B cell (primary cell): ENCODE results near the gene ZBED1.

Experiments used
- EZH2 ChIP-seq: IDR thresholded peaks from 2 replicates; pipeline ENCODE4 v1.6.1; 2012; ENCODE audit warnings: borderline replicate concordance, low read depth, mild to moderate bottlenecking, moderate library complexity, low read length; ENCODE audit not compliant: insufficient read depth, poor library complexity, severe bottlenecking
- TF ChIP-seq, protein P1 (sequence below): fragments of 200-600 bp; IDR thresholded peaks from one replicate; pipeline ENCODE4 v1.8.0; 2022; ENCODE audit warnings: antibody characterized with exemption, mild to moderate bottlenecking

DNA sequence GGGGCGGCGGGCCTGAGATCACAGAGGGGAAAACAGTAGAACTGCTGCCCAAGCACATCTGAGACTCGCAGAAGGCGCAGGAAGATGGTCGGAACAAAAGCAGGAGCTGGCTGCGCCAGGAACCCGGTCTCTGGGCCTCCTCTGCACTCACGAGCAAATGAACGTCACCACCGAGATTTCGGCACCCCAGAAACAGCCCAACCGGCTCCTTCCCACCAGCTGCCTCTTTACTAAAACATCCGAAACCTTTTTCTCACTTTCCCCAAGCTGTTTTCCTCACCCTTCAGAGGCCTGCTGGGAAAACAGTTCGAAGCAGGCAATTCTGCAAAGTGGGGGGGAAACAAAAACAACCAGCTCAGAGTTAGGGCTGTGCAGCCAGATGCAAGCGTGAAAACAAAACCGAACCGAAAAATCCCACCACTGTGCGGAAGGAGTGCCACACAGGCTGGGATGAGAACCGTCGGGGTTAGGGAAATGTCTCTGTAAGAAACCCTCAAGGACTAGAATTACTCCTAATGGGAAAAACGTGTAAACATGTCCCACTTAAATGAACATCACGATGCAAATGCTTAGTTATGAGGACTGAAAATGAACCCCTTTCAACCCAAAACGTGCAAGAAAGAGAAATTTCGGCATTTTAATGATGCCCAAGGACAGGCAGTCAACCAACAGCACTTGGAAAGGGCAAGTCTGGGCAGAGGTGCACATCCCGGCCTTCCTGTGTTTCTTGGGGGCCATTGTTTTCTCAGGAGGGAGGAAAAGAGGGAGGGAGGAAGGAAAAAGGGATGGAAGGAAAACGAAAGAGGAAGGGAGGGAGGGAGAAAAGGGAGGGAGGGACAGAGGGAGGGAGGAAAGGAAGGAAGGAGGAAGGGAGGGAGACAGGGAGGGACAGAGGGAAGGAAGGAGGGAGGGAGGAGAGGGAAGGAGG is 15.8 kb downstream of the ZBED1 start:
- TF ChIP-seq, protein P1, sequence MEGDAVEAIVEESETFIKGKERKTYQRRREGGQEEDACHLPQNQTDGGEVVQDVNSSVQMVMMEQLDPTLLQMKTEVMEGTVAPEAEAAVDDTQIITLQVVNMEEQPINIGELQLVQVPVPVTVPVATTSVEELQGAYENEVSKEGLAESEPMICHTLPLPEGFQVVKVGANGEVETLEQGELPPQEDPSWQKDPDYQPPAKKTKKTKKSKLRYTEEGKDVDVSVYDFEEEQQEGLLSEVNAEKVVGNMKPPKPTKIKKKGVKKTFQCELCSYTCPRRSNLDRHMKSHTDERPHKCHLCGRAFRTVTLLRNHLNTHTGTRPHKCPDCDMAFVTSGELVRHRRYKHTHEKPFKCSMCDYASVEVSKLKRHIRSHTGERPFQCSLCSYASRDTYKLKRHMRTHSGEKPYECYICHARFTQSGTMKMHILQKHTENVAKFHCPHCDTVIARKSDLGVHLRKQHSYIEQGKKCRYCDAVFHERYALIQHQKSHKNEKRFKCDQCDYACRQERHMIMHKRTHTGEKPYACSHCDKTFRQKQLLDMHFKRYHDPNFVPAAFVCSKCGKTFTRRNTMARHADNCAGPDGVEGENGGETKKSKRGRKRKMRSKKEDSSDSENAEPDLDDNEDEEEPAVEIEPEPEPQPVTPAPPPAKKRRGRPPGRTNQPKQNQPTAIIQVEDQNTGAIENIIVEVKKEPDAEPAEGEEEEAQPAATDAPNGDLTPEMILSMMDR = no peak
- no peak for TF ChIP-seq EZH2
